Measurements from ENCODE around the gene PDIA2. TPM values are rescaled to one million over a fixed set of nuclear protein-coding genes. Genes with fewer than 3 reads are reported as not detected.
"Not testable (repeated sequence)": the region's sequence is repeated elsewhere in the genome, so short reads cannot be mapped to it uniquely, and the experiment has no call there.

PDIA2 gene
- polyA plus RNA-seq, 2 donors = 0.27 to 0.53 TPM

DNA sequence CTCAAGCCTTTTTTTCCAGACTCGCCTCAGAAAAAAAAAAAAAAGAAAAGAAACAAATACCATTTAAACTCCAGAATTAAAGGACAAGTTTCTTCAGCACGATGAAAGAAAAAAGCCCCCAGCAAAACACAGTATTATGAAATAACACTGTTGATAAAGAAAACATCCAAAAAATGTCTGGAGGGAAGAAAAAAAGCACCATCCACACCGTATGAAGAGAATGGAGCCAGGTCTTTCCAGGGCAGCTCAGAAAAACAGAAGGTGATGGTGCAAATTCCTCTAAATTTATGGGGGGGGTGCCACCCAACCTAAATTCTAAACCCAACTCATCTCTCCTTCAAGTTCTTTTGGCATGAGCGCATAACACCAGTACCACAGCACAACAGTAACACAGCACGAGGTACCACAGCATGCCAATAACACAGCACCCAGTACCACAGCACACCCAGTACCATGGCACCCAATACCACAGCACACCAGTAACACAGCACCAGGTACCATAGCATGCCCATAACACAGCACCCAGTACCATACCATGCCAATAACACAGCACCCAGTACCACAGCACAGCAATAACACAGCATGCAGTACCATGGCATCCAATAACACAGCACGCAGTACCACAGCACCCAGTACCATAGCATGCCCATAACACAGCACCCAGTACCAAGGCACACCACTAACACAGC, 50.6 kb downstream of the PDIA2 start:
- Histone ChIP-seq H3K4me1 (ENCODE audit: control insufficient read depth in 2 of 2, insufficient read depth in 2 of 2, low read length in 1 of 2) (no peaks in the 10 kb centered on the region), H3K9me3 (ENCODE audit: control insufficient read depth in 2 of 2, insufficient read depth in 1 of 2, low read depth in 1 of 2, low read length in 1 of 2) (no peaks in the 10 kb centered on the region), H3K27me3 (ENCODE audit: control insufficient read depth in 1 of 2, insufficient read depth in 2 of 2, low read length in 2 of 2) (no peaks in the 10 kb centered on the region), H3K36me3 (ENCODE audit: control insufficient read depth in 2 of 2, insufficient read depth in 2 of 2, low read length in 1 of 2) (peaks cover 0 to 2% of the 10 kb centered on the region in 2 donors), H3K27ac (ENCODE audit: low read depth in 2 of 2, low read length in 1 of 2) (no peak overlapping the region), H3K4me3 (ENCODE audit: low read depth in 1 of 2, low read length in 2 of 2) (no peak overlapping the region)
- 80 to 84% methylated on average over 6 of the region's 6 CpGs for WGBS, 2 donors

GRCh38 chr16:334164-334832, 51.3 kb downstream of the PDIA2 start:
- not testable (repeated sequence) for H3K9me3 ChIP-seq (ENCODE audit: control insufficient read depth in 2 of 2, insufficient read depth in 1 of 2, low read depth in 1 of 2, low read length in 1 of 2); H3K4me3 ChIP-seq (ENCODE audit: low read depth in 1 of 2, low read length in 2 of 2); H3K36me3 ChIP-seq (ENCODE audit: control insufficient read depth in 2 of 2, insufficient read depth in 2 of 2, low read length in 1 of 2); H3K4me1 ChIP-seq (ENCODE audit: control insufficient read depth in 2 of 2, insufficient read depth in 2 of 2, low read length in 1 of 2); H3K27me3 ChIP-seq (ENCODE audit: control insufficient read depth in 1 of 2, insufficient read depth in 2 of 2, low read length in 2 of 2); H3K27ac ChIP-seq (ENCODE audit: low read depth in 2 of 2, low read length in 1 of 2)
- 95 to 98% methylated on average over 5 of the region's 5 CpGs for WGBS, 2 donors

GRCh38 chr16:334861-335632, 52.1 kb downstream of the PDIA2 start:
- H3K4me1 ChIP-seq (ENCODE audit: control insufficient read depth in 2 of 2, insufficient read depth in 2 of 2, low read length in 1 of 2); H3K4me3 ChIP-seq (ENCODE audit: low read depth in 1 of 2, low read length in 2 of 2); H3K27ac ChIP-seq (ENCODE audit: low read depth in 2 of 2, low read length in 1 of 2); H3K36me3 ChIP-seq (ENCODE audit: control insufficient read depth in 2 of 2, insufficient read depth in 2 of 2, low read length in 1 of 2); H3K27me3 ChIP-seq (ENCODE audit: control insufficient read depth in 1 of 2, insufficient read depth in 2 of 2, low read length in 2 of 2); H3K9me3 ChIP-seq (ENCODE audit: control insufficient read depth in 2 of 2, insufficient read depth in 1 of 2, low read depth in 1 of 2, low read length in 1 of 2): not testable (repeated sequence)
- 89 to 91% methylated on average over 10 to 11 of the region's 11 CpGs for WGBS, 2 donors

DNA sequence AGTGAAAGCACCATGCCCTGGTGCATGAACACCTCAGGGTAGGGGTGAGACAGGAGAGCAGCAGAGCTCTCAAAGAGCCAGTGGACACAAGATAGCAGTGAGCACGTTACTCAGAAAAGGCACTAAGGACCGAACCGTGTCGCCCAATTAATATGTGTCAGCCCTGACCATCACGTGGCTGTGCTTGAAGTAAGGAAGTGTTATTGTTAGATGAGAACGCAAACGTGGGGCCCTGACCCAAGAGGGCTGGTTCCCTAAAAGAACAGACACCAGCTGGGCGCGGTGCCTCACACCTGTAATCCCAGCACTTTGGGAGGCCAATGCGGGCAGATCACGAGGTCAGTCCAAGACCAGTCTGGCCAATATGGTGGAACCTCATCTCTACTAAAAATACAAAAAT, 53.3 kb downstream of the PDIA2 start:
- Histone ChIP-seq H3K4me3 (ENCODE audit: low read depth in 1 of 2, low read length in 2 of 2) (no peak overlapping the region), H3K36me3 (ENCODE audit: control insufficient read depth in 2 of 2, insufficient read depth in 2 of 2, low read length in 1 of 2) (peaks cover 0 to 7% of the 10 kb centered on the region in 2 donors), H3K27ac (ENCODE audit: low read depth in 2 of 2, low read length in 1 of 2) (no peak overlapping the region), H3K9me3 (ENCODE audit: control insufficient read depth in 2 of 2, insufficient read depth in 1 of 2, low read depth in 1 of 2, low read length in 1 of 2) (no peaks in the 10 kb centered on the region), H3K4me1 (ENCODE audit: control insufficient read depth in 2 of 2, insufficient read depth in 2 of 2, low read length in 1 of 2) (peaks cover 0 to 7% of the 10 kb centered on the region in 2 donors), H3K27me3 (ENCODE audit: control insufficient read depth in 1 of 2, insufficient read depth in 2 of 2, low read length in 2 of 2) (no peaks in the 10 kb centered on the region)
- WGBS, 2 donors = 88 to 93% methylated on average over 11 of the region's 11 CpGs

Other genes starting within 250 kb of the PDIA2 start
- gene POLR3K, start 229.6 kb upstream of the PDIA2 start, polyA plus RNA-seq = 10 to 100 TPM in 1 of 2 donors, 1 to 10 TPM in 1; 4.3 to 11.4 TPM
- gene SNRNP25, start 229.3 kb upstream of the PDIA2 start, polyA plus RNA-seq = 10 to 100 TPM; 18.1 to 25.6 TPM
- gene RHBDF1, start 210.5 kb upstream of the PDIA2 start, polyA plus RNA-seq = 10 to 100 TPM; 36.6 to 56.0 TPM
- 10 to 100 TPM; 42.3 to 45.3 TPM for gene MPG, start 204.9 kb upstream of the PDIA2 start, polyA plus RNA-seq
- gene NPRL3, start 144.5 kb upstream of the PDIA2 start, polyA plus RNA-seq = 10 to 100 TPM in 1 of 2 donors, 1 to 10 TPM in 1; 9.6 to 14.0 TPM
- gene HBZ, start 130.5 kb upstream of the PDIA2 start, polyA plus RNA-seq = not detected
- not detected for gene HBM, start 117.2 kb upstream of the PDIA2 start, polyA plus RNA-seq
- 1 to 10 TPM in 1 of 2 donors, under 1 TPM in 1; 0.49 to 1.4 TPM for gene HBA2, start 110.3 kb upstream of the PDIA2 start, polyA plus RNA-seq
- under 1 TPM; 0.47 to 0.55 TPM for gene HBA1, start 106.5 kb upstream of the PDIA2 start, polyA plus RNA-seq
- gene HBQ1, start 102.7 kb upstream of the PDIA2 start, polyA plus RNA-seq = not detected
- gene LUC7L, start 53.7 kb upstream of the PDIA2 start, polyA plus RNA-seq = 100 to 1,000 TPM in 1 of 2 donors, 10 to 100 TPM in 1; 37.0 to 102 TPM
- gene FAM234A, start 48.3 kb upstream of the PDIA2 start, polyA plus RNA-seq = 10 to 100 TPM; 35.9 to 39.6 TPM
- 1 to 10 TPM; 6.3 to 7.9 TPM for gene RGS11, start 7.2 kb upstream of the PDIA2 start, polyA plus RNA-seq
- under 1 TPM; 0.24 to 0.33 TPM for gene ARHGDIG, start 2.6 kb upstream of the PDIA2 start, polyA plus RNA-seq
- 10 to 100 TPM; 11.9 to 16.7 TPM for gene AXIN1, start 69.6 kb downstream of the PDIA2 start, polyA plus RNA-seq
- gene MRPL28, start 87.4 kb downstream of the PDIA2 start, polyA plus RNA-seq = 10 to 100 TPM; 54.5 to 75.9 TPM
- gene PGAP6, start 98.8 kb downstream of the PDIA2 start, polyA plus RNA-seq = 10 to 100 TPM; 30.3 to 44.3 TPM
- 10 to 100 TPM; 40.3 to 41.9 TPM for gene NME4, start 114.0 kb downstream of the PDIA2 start, polyA plus RNA-seq
- gene DECR2, start 118.7 kb downstream of the PDIA2 start, polyA plus RNA-seq = 10 to 100 TPM; 15.0 to 24.2 TPM
- 10 to 100 TPM in 1 of 2 donors, 1 to 10 TPM in 1; 9.1 to 10.6 TPM for gene RAB11FIP3, start 142.5 kb downstream of the PDIA2 start, polyA plus RNA-seq
- gene CAPN15, start 244.5 kb downstream of the PDIA2 start, polyA plus RNA-seq = 10 to 100 TPM; 28.4 to 47.6 TPM

All from esophagus (tissue), 2 donors.